Liver (tissue), 9 donors: ENCODE results near the gene CUX1. TPM values are rescaled to one million over a fixed set of nuclear protein-coding genes. Genes with fewer than 3 reads are reported as not detected.

ENCODE experiments used
- DNase-seq: peaks from one replicate; pipeline ENCODE4 v3.0.0-alpha.2; 2017; ENCODE audit warnings: low spot score
- H3K27ac ChIP-seq, 2 donors: one replicate each; pipeline ENCODE4 v1.7.0; 2013; ENCODE audit warnings: inconsistent platforms in 2 of 2, low read length in 2 of 2, control low read depth in 1 of 2, low read depth in 1 of 2, mild to moderate bottlenecking in 1 of 2
- H3K27me3 ChIP-seq, 4 donors: one replicate each; pipeline versions ENCODE4 v1.6.1 to v1.7.0; 2013; ENCODE audit warnings: low read length in 3 of 4, inconsistent platforms in 1 of 4, mild to moderate bottlenecking in 1 of 4, moderate library complexity in 1 of 4; ENCODE audit not compliant: control insufficient read depth in 4 of 4, insufficient read depth in 4 of 4
- H3K36me3 ChIP-seq, 4 donors: one replicate each; pipeline versions ENCODE4 v1.6.1 to v1.7.0; 2013; ENCODE audit warnings: low read length in 3 of 4, mild to moderate bottlenecking in 3 of 4, low read depth in 1 of 4, moderate library complexity in 1 of 4; ENCODE audit not compliant: control insufficient read depth in 4 of 4, insufficient read depth in 3 of 4
- H3K4me1 ChIP-seq, 4 donors: one replicate each; pipeline versions ENCODE4 v1.6.1 to v1.7.0; 2013; ENCODE audit warnings: low read length in 3 of 4, mild to moderate bottlenecking in 3 of 4, moderate library complexity in 1 of 4; ENCODE audit not compliant: control insufficient read depth in 4 of 4, insufficient read depth in 4 of 4
- H3K4me3 ChIP-seq, 3 donors: one replicate each; pipeline versions ENCODE4 v1.6.1 to v1.7.0; 2013; ENCODE audit warnings: low read length in 3 of 3, control low read depth in 1 of 3, low read depth in 1 of 3, mild to moderate bottlenecking in 1 of 3
- H3K9ac ChIP-seq, 2 donors: one replicate each; pipeline ENCODE4 v1.7.0; 2013; ENCODE audit warnings: low read length in 2 of 2, mild to moderate bottlenecking in 2 of 2, moderate library complexity in 2 of 2, control low read depth in 1 of 2, low read depth in 1 of 2
- H3K9me3 ChIP-seq, 4 donors: one replicate each; pipeline versions ENCODE4 v1.6.1 to v1.7.0; 2013; ENCODE audit warnings: low read length in 3 of 4; ENCODE audit not compliant: control insufficient read depth in 4 of 4
- CTCF ChIP-seq: fragments of 150-350 bp; IDR thresholded peaks from 2 replicates; pipeline ENCODE4 v1.5.1; 2017; ENCODE audit warnings: improper control_type of control experiment, low read depth, low read length; ENCODE audit not compliant: missing input control
- EGR1 ChIP-seq, 2 donors: IDR thresholded peaks; 2 replicates each; pipeline ENCODE4 v1.6.1; 2016 to 2018; ENCODE audit warnings: antibody characterized with exemption in 2 of 2, low read depth in 2 of 2
- FOXA1 ChIP-seq: IDR thresholded peaks from 2 replicates; pipeline ENCODE4 v1.6.1; 2016; ENCODE audit warnings: antibody characterized with exemption
- FOXA2 ChIP-seq: IDR thresholded peaks from 2 replicates; pipeline ENCODE4 v1.6.1; 2016; ENCODE audit warnings: antibody characterized with exemption
- GABPA ChIP-seq, 2 donors: IDR thresholded peaks in 1 of 2; conservative IDR thresholded peaks in 1 of 2; 2 replicates each; pipeline ENCODE4 v1.6.1; 2016; ENCODE audit warnings: antibody characterized with exemption in 2 of 2, mild to moderate bottlenecking in 1 of 2, moderate library complexity in 1 of 2
- HNF4A ChIP-seq, 2 donors: conservative IDR thresholded peaks; 2 replicates each; pipeline ENCODE4 v1.6.1; 2016; ENCODE audit warnings: antibody characterized with exemption in 2 of 2, mild to moderate bottlenecking in 2 of 2
- HNF4G ChIP-seq: IDR thresholded peaks from 2 replicates; pipeline ENCODE4 v1.6.1; 2016; ENCODE audit warnings: antibody characterized with exemption
- JUND ChIP-seq, 2 donors: IDR thresholded peaks; 2 replicates each; pipeline ENCODE4 v1.6.1; 2016; ENCODE audit warnings: antibody characterized with exemption in 2 of 2
- NR2F2 ChIP-seq: IDR thresholded peaks from 2 replicates; pipeline ENCODE4 v1.6.1; 2016; ENCODE audit warnings: antibody characterized with exemption
- RAD21 ChIP-seq, 2 donors: IDR thresholded peaks; 2 replicates each; pipeline ENCODE4 v1.6.1; 2016; ENCODE audit warnings: antibody characterized with exemption in 2 of 2, mild to moderate bottlenecking in 2 of 2
- RXRA ChIP-seq, 2 donors: IDR thresholded peaks; 2 replicates each; pipeline ENCODE4 v1.6.1; 2017 to 2018; ENCODE audit warnings: antibody characterized with exemption in 2 of 2, mild to moderate bottlenecking in 1 of 2
- SP1 ChIP-seq: IDR thresholded peaks from 2 replicates; pipeline ENCODE4 v1.6.1; 2018; ENCODE audit warnings: antibody characterized with exemption, mild to moderate bottlenecking
- TAF1 ChIP-seq: conservative IDR thresholded peaks from 2 replicates; pipeline ENCODE4 v1.6.1; 2016; ENCODE audit warnings: antibody characterized with exemption, mild to moderate bottlenecking
- YY1 ChIP-seq: IDR thresholded peaks from 2 replicates; pipeline ENCODE4 v1.6.1; 2016; ENCODE audit warnings: antibody characterized with exemption, mild to moderate bottlenecking
- ZBTB33 ChIP-seq: IDR thresholded peaks from 2 replicates; pipeline ENCODE4 v1.6.1; 2016; ENCODE audit warnings: antibody characterized with exemption
- WGBS: extraction: QIAGEN DNeasy Blood & Tissue Kit; methylation state at CpG from one replicate; pipeline ENCODE4 v1.1.7; 2013; 5-methylcytosine and 5-hydroxymethylcytosine counted together
- polyA plus RNA-seq, 2 donors: library from polyadenylated mRNA; stranded (reverse) in 1 of 2; unstranded in 1 of 2; fragments of 200-250 nt in 1 of 2; fragments of >200 nt in 1 of 2; fragmentation: Nextera tagmentation in 1 of 2; extraction: Ambion mirVana in 1 of 2; gene quantifications; one replicate each; pipeline versions ENCODE4 v1.2.1 to v1.2.3, GENCODE V29; 2013 to 2015
- total RNA-seq, 2 donors: library from RNA; depleted of rRNA; stranded (reverse); fragments of >200 nt; gene quantifications; one replicate each; pipeline ENCODE4 v1.2.3, GENCODE V29; 2014
- TF ChIP-seq, protein P1 (sequence below): IDR thresholded peaks from 2 replicates; pipeline ENCODE4 v1.6.1; 2016; ENCODE audit warnings: antibody characterized with exemption, mild to moderate bottlenecking
- TF ChIP-seq, protein P2 (sequence below): IDR thresholded peaks from 2 replicates; pipeline ENCODE4 v1.6.1; 2016; ENCODE audit warnings: antibody characterized with exemption
- TF ChIP-seq, protein P3 (sequence below): IDR thresholded peaks from 2 replicates; pipeline ENCODE4 v1.6.1; 2016; ENCODE audit warnings: antibody characterized with exemption
- donor health status: healthy.
- donor health status: healthy.
- donor health status: healthy.
- donor health status: healthy.
- donor health status: healthy.

Gene CUX1
- total and polyA plus RNA-seq, 4 donors: 18.6 to 40.6 (median 21.4) TPM

- TF ChIP-seq, protein P1, sequence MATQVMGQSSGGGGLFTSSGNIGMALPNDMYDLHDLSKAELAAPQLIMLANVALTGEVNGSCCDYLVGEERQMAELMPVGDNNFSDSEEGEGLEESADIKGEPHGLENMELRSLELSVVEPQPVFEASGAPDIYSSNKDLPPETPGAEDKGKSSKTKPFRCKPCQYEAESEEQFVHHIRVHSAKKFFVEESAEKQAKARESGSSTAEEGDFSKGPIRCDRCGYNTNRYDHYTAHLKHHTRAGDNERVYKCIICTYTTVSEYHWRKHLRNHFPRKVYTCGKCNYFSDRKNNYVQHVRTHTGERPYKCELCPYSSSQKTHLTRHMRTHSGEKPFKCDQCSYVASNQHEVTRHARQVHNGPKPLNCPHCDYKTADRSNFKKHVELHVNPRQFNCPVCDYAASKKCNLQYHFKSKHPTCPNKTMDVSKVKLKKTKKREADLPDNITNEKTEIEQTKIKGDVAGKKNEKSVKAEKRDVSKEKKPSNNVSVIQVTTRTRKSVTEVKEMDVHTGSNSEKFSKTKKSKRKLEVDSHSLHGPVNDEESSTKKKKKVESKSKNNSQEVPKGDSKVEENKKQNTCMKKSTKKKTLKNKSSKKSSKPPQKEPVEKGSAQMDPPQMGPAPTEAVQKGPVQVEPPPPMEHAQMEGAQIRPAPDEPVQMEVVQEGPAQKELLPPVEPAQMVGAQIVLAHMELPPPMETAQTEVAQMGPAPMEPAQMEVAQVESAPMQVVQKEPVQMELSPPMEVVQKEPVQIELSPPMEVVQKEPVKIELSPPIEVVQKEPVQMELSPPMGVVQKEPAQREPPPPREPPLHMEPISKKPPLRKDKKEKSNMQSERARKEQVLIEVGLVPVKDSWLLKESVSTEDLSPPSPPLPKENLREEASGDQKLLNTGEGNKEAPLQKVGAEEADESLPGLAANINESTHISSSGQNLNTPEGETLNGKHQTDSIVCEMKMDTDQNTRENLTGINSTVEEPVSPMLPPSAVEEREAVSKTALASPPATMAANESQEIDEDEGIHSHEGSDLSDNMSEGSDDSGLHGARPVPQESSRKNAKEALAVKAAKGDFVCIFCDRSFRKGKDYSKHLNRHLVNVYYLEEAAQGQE: no peak
- no peak for TF ChIP-seq CTCF
Observed at GRCh38 chr7:101968720-101969466, 151.5 kb downstream of the CUX1 start (continued).

GRCh38 chr7:101969997-101970585 lies 152.7 kb downstream of the CUX1 start:
- WGBS: 88% methylated on average over 10 of the region's 10 CpGs
- H3K27me3 ChIP-seq: no peaks in the 10 kb centered on the region
- DNase-seq: no peak
- no peak overlapping the region for H3K9ac ChIP-seq
- H3K4me3 ChIP-seq: no peak overlapping the region
- no peak for TF ChIP-seq FOXA1
- TF ChIP-seq NR2F2: no peak
- TF ChIP-seq SP1: no peak
- TF ChIP-seq GABPA (IDR thresholded peaks at IDR 0.05 in 1 of 2, conservative IDR thresholded peaks at IDR 0.05 in 1 of 2): no peak
- TF ChIP-seq, protein P1: no peak
- no peak for TF ChIP-seq CTCF
- no peak for TF ChIP-seq RAD21 (IDR thresholded peaks at IDR 0.05)
- no peak for TF ChIP-seq EGR1 (IDR thresholded peaks at IDR 0.05; ENCODE audit: low read depth in 2 of 2)
- TF ChIP-seq FOXA2: no peak
- TF ChIP-seq JUND (IDR thresholded peaks at IDR 0.05): no peak
- TF ChIP-seq ZBTB33: no peak
- TF ChIP-seq, protein P2, sequence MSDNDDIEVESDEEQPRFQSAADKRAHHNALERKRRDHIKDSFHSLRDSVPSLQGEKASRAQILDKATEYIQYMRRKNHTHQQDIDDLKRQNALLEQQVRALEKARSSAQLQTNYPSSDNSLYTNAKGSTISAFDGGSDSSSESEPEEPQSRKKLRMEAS: no peak
- TF ChIP-seq HNF4G: no peak
- no peak for TF ChIP-seq TAF1
- TF ChIP-seq, protein P3, sequence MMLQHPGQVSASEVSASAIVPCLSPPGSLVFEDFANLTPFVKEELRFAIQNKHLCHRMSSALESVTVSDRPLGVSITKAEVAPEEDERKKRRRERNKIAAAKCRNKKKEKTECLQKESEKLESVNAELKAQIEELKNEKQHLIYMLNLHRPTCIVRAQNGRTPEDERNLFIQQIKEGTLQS: no peak
- TF ChIP-seq YY1: no peak
- TF ChIP-seq HNF4A (conservative IDR thresholded peaks at IDR 0.05): no peak
- no peak for TF ChIP-seq RXRA (IDR thresholded peaks at IDR 0.05)
- H3K4me1 ChIP-seq: no peaks in the 10 kb centered on the region
- H3K9me3 ChIP-seq: no peaks in the 10 kb centered on the region
- no peaks in the 10 kb centered on the region for H3K36me3 ChIP-seq
- H3K27ac ChIP-seq: no peak overlapping the region
